HL-60 (cell line): ENCODE data around the gene TAPBPL.
A peak's percentile ranks its signal among the peaks of the same experiment; 100 is the strongest.

ENCODE experiments used
- DNase-seq, 2 experiments: peaks; one replicate each; pipeline ENCODE4 v3.0.0-alpha.2; 2010 to 2020; ENCODE audit warnings: low read depth in 1 of 2, low spot score in 1 of 2
- H3K27ac ChIP-seq: fragments of 250-450 bp; sonication (Bioruptor Pico); replicated peaks from 2 replicates; pipeline ENCODE4 v1.5.1; 2020; ENCODE audit warnings: mild to moderate bottlenecking, moderate library complexity
- H3K27me3 ChIP-seq: fragments of 250-450 bp; sonication (Bioruptor Pico); 2 replicates; pipeline ENCODE4 v1.5.1; 2021; ENCODE audit warnings: mild to moderate bottlenecking, moderate library complexity; ENCODE audit not compliant: insufficient read depth, poor library complexity, severe bottlenecking
- H3K4me3 ChIP-seq: replicated peaks from 2 replicates; pipeline ENCODE4 v1.5.1; 2011; ENCODE audit warnings: mild to moderate bottlenecking, control low read depth, low read length; ENCODE audit not compliant: insufficient read depth
- GABPA ChIP-seq: IDR thresholded peaks from 2 replicates; pipeline ENCODE4 v1.6.1; 2012; ENCODE audit warnings: low read depth
- POLR2AphosphoS5 ChIP-seq: IDR thresholded peaks from 2 replicates; pipeline ENCODE4 v1.6.1; 2012; ENCODE audit warnings: low read depth
- SPI1 ChIP-seq: IDR thresholded peaks from 2 replicates; pipeline ENCODE4 v1.6.1; 2012; ENCODE audit warnings: low read depth, mild to moderate bottlenecking, borderline replicate concordance
- TF ChIP-seq, protein P1 (sequence below): IDR thresholded peaks from 2 replicates; pipeline ENCODE4 v1.6.1; 2012; ENCODE audit warnings: low read depth; ENCODE audit not compliant: insufficient replicate concordance
- TF ChIP-seq, protein P2 (sequence below): IDR thresholded peaks from one replicate; pipeline ENCODE4 v1.5.1; 2011; ENCODE audit warnings: low read length, control low read depth, inconsistent platforms; ENCODE audit not compliant: insufficient read depth

TAPBPL gene

DNA sequence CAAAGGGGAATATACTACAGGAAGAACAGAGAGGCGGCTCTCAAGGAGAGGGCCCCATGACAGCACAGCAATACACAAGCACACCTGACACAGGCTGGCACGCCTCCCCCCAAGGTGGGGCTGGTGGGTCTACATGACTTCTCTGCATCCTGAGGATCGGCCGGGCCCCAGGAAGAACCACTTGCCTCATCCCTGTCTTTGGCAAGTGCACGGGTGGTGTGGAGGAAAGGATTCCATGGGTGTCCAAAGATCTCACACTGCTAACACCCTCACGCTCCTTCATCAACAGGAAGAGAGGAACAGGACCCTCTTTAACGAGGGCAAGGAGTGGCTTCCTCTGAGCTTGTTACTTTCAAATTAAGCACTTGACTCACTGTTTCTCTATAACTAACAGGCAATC lies 11.4 kb downstream of the TAPBPL start:
- TF ChIP-seq, protein P1, sequence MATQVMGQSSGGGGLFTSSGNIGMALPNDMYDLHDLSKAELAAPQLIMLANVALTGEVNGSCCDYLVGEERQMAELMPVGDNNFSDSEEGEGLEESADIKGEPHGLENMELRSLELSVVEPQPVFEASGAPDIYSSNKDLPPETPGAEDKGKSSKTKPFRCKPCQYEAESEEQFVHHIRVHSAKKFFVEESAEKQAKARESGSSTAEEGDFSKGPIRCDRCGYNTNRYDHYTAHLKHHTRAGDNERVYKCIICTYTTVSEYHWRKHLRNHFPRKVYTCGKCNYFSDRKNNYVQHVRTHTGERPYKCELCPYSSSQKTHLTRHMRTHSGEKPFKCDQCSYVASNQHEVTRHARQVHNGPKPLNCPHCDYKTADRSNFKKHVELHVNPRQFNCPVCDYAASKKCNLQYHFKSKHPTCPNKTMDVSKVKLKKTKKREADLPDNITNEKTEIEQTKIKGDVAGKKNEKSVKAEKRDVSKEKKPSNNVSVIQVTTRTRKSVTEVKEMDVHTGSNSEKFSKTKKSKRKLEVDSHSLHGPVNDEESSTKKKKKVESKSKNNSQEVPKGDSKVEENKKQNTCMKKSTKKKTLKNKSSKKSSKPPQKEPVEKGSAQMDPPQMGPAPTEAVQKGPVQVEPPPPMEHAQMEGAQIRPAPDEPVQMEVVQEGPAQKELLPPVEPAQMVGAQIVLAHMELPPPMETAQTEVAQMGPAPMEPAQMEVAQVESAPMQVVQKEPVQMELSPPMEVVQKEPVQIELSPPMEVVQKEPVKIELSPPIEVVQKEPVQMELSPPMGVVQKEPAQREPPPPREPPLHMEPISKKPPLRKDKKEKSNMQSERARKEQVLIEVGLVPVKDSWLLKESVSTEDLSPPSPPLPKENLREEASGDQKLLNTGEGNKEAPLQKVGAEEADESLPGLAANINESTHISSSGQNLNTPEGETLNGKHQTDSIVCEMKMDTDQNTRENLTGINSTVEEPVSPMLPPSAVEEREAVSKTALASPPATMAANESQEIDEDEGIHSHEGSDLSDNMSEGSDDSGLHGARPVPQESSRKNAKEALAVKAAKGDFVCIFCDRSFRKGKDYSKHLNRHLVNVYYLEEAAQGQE, result no peak
- TF ChIP-seq, protein P2, sequence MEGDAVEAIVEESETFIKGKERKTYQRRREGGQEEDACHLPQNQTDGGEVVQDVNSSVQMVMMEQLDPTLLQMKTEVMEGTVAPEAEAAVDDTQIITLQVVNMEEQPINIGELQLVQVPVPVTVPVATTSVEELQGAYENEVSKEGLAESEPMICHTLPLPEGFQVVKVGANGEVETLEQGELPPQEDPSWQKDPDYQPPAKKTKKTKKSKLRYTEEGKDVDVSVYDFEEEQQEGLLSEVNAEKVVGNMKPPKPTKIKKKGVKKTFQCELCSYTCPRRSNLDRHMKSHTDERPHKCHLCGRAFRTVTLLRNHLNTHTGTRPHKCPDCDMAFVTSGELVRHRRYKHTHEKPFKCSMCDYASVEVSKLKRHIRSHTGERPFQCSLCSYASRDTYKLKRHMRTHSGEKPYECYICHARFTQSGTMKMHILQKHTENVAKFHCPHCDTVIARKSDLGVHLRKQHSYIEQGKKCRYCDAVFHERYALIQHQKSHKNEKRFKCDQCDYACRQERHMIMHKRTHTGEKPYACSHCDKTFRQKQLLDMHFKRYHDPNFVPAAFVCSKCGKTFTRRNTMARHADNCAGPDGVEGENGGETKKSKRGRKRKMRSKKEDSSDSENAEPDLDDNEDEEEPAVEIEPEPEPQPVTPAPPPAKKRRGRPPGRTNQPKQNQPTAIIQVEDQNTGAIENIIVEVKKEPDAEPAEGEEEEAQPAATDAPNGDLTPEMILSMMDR, result no peak
- TF ChIP-seq POLR2AphosphoS5, result no peak
- TF ChIP-seq SPI1, result no peak
- no peak for TF ChIP-seq GABPA
- Histone ChIP-seq H3K4me3 (no peak overlapping the region), H3K27ac (peak overlapping the region; percentile 87), H3K27me3 (no peaks in the 10 kb centered on the region)
- DNase-seq, result no peak

DNA sequence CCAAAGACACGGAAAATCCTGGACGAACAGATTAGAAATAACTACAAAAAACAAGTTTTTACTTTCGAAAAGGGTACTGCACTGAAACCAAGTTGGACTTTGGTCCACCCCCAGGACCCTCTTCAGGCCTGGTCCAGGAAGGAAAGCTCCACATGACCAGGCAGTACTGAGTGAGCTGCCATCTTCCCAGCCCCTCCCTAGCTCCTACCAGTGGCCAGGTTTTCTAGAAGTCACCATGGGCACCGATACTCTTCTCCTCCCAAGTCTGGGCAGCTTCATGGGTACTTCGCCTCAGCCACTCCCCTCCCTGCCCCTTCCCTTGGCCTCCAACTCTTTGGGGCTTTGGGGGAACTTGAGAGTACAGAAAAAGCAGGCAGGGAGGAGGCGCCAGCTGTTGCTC lies 12.0 kb downstream of the TAPBPL start:
- Histone ChIP-seq H3K4me3 (no peak overlapping the region), H3K27me3 (no peaks in the 10 kb centered on the region), H3K27ac (peak overlapping the region; percentile 87)
- DNase-seq, result no peak
- TF ChIP-seq POLR2AphosphoS5 (no peak), SPI1 (no peak), GABPA (no peak)
- TF ChIP-seq, protein P1, result no peak
- TF ChIP-seq, protein P2, result no peak

DNA sequence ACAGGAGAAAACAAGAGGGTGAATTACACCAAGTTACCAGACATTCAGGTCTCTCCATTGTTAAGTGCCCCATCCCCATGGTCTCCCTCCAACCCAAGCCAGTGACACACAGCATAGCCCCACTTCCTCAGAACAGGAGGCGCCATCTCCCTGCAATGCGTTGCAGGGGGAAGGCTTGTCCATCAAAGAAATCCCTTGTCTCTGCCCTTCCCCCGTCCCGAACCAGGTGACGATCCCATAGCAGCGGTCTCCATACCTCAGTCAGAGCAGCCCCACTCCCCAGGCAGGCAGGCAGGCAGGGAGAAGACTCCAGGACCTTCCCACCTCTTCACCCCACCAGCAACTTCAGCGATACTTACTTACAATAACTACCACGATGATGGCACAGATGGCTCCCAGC lies 12.7 kb downstream of the TAPBPL start:
- no peaks in the 10 kb centered on the region for H3K27me3 ChIP-seq
- peak overlapping the region; percentile 87 for H3K27ac ChIP-seq
- TF ChIP-seq, protein P2, result no peak
- TF ChIP-seq GABPA (no peak), SPI1 (no peak), POLR2AphosphoS5 (no peak)
- TF ChIP-seq, protein P1, result no peak
- no peak for DNase-seq
- no peak overlapping the region for H3K4me3 ChIP-seq
